Loucy (cell line): ENCODE measurements around the gene GNAT1.

ENCODE experiments used
- EZH2phosphoT487 ChIP-seq: fragments of 200-600 bp; IDR thresholded peaks from 2 replicates; pipeline ENCODE4 v1.6.1; 2018; ENCODE audit warnings: antibody characterized with exemption, mild to moderate bottlenecking, moderate library complexity, borderline replicate concordance
- TF ChIP-seq, protein P1 (sequence below): fragments of 200-600 bp; sonication (generic); conservative IDR thresholded peaks from 2 replicates; pipeline ENCODE4 v1.5.1; 2014; ENCODE audit warnings: mild to moderate bottlenecking, antibody characterized with exemption, low read length

DNA sequence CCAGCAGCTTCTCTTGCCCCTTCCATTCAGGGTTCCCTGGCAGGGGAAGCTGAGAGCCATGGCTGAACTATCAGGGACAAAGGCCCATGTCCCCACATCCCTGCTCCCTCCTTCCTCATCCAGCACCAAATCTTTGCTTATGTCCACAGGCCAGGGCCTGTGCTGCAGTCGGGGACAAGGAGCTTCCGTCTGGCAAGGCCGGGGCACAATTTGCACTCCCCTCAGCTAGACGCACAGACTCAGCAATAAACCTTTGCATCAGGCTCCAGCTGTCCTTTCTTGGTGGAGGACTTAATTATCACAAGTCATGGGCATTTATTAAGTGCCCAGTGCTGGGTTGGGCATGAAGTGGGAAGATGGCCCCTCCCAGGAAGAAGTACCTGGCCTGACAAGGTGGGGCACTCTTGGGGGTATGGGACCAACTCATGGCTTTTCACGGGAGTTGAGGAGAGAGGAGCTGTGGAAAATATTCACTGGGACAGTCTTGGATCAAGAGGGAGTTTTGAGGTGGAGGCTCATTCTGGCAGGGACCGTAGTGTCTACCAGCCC is 4.9 kb downstream of the GNAT1 start:
- TF ChIP-seq, protein P1, sequence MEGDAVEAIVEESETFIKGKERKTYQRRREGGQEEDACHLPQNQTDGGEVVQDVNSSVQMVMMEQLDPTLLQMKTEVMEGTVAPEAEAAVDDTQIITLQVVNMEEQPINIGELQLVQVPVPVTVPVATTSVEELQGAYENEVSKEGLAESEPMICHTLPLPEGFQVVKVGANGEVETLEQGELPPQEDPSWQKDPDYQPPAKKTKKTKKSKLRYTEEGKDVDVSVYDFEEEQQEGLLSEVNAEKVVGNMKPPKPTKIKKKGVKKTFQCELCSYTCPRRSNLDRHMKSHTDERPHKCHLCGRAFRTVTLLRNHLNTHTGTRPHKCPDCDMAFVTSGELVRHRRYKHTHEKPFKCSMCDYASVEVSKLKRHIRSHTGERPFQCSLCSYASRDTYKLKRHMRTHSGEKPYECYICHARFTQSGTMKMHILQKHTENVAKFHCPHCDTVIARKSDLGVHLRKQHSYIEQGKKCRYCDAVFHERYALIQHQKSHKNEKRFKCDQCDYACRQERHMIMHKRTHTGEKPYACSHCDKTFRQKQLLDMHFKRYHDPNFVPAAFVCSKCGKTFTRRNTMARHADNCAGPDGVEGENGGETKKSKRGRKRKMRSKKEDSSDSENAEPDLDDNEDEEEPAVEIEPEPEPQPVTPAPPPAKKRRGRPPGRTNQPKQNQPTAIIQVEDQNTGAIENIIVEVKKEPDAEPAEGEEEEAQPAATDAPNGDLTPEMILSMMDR: no peak
- TF ChIP-seq EZH2phosphoT487: no peak
